Measurements from ENCODE around the gene ABI3. TPM values are rescaled to one million over a fixed set of nuclear protein-coding genes. Genes with fewer than 3 reads are reported as not detected.
"Not testable (repeated sequence)": the region's sequence is repeated elsewhere in the genome, so short reads cannot be mapped to it uniquely, and the experiment has no call there.

Gene ABI3
- total RNA-seq, 1 donor from 2014 or later: 0.77 TPM

DNA sequence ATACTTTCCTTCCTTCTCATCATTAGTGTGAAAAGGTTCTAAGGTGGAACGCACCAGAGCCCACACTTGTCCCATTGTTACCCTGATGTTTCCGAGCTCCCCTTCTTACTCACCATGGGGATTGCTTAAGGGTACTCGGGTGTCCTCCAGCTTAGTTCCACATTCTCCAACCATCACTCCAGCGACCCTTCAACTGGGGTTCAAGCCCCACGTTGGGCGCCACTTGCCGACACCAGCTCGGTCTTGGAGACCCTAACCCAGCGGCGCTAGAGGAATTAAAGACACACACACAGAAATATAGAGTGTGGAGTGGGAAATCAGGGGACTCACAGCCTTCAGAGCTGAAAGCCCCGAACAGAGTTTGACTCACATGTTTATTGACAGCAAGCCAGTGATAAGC is 34.5 kb upstream of the ABI3 start:
- H3K9ac ChIP-seq (ENCODE audit: low read length); H3K4me1 ChIP-seq (ENCODE audit: insufficient read depth, low read length); H3K4me3 ChIP-seq (ENCODE audit: insufficient read depth, low read depth, low read length); DNase-seq (ENCODE audit: low read depth); H3K4me2 ChIP-seq (ENCODE audit: low read length); H2AFZ ChIP-seq (ENCODE audit: low read depth, low read length); H3K36me3 ChIP-seq (ENCODE audit: insufficient read depth, low read length); H3K4me3 Mint-ChIP-seq (ENCODE audit: unreplicated experiment); H3K27ac ChIP-seq (ENCODE audit: low read depth, low read length); H3K36me3 Mint-ChIP-seq (ENCODE audit: low read depth, unreplicated experiment); H3K27ac Mint-ChIP-seq (ENCODE audit: unreplicated experiment); H3K27me3 ChIP-seq (ENCODE audit: insufficient read depth, low read length); H3K4me1 Mint-ChIP-seq (ENCODE audit: low read depth, unreplicated experiment); H4K20me1 ChIP-seq (ENCODE audit: insufficient read depth, low read length); H3K79me2 ChIP-seq (ENCODE audit: insufficient read depth, low read length); FAIRE-seq: not testable (repeated sequence)
- H3K9me3 ChIP-seq (ENCODE audit: insufficient read depth, low read depth, low read length): peaks cover 12% of the 10 kb centered on the region
- H3K27me3 Mint-ChIP-seq (ENCODE audit: low read depth, unreplicated experiment): peaks cover 12% of the 10 kb centered on the region
- peaks cover 25% of the 10 kb centered on the region for H3K9me3 Mint-ChIP-seq (ENCODE audit: unreplicated experiment)

DNA sequence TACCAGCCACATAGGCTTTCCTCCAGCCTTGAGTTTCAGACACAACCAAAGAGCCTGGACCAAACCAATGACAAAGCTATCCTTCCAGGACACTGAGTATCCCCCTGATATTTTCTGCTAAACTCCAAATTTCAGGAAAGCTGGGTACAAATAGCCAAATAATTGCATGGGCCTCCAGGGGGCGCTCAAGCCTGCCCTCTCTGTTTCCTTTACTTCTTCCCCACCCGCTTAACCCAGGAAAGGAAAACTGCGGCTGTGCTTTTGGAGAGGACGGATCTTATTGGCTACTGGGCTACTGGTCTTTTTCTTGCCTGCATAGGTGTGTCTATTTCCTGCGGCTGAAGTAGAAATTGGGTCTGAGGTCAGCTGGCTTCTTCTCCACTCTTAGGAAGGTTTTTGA is 30.2 kb upstream of the ABI3 start:
- Histone ChIP-seq H3K27me3 (ENCODE audit: insufficient read depth, low read length) (peaks cover 2% of the 10 kb centered on the region), H3K79me2 (ENCODE audit: insufficient read depth, low read length) (no peaks in the 10 kb centered on the region), H2AFZ (ENCODE audit: low read depth, low read length) (no peak overlapping the region), H3K4me2 (ENCODE audit: low read length) (no peak overlapping the region), H3K9ac (ENCODE audit: low read length) (no peak overlapping the region), H3K9me3 (ENCODE audit: insufficient read depth, low read depth, low read length) (peaks cover 14% of the 10 kb centered on the region), H3K4me3 (ENCODE audit: insufficient read depth, low read depth, low read length) (no peak overlapping the region), H4K20me1 (ENCODE audit: insufficient read depth, low read length) (no peaks in the 10 kb centered on the region), H3K4me1 (ENCODE audit: insufficient read depth, low read length) (no peaks in the 10 kb centered on the region), H3K36me3 (ENCODE audit: insufficient read depth, low read length) (no peaks in the 10 kb centered on the region), H3K27ac (ENCODE audit: low read depth, low read length) (no peak overlapping the region)
- peaks cover 2% of the 10 kb centered on the region for H3K36me3 Mint-ChIP-seq (ENCODE audit: low read depth, unreplicated experiment)
- H3K9me3 Mint-ChIP-seq (ENCODE audit: unreplicated experiment): peaks cover 40% of the 10 kb centered on the region
- peaks cover 4% of the 10 kb centered on the region for H3K4me1 Mint-ChIP-seq (ENCODE audit: low read depth, unreplicated experiment)
- FAIRE-seq: no peak
- TF ChIP-seq EZH2 (IDR thresholded peaks at IDR 0.05; ENCODE audit: insufficient read depth, low read length): no peak
- TF ChIP-seq, protein P1, sequence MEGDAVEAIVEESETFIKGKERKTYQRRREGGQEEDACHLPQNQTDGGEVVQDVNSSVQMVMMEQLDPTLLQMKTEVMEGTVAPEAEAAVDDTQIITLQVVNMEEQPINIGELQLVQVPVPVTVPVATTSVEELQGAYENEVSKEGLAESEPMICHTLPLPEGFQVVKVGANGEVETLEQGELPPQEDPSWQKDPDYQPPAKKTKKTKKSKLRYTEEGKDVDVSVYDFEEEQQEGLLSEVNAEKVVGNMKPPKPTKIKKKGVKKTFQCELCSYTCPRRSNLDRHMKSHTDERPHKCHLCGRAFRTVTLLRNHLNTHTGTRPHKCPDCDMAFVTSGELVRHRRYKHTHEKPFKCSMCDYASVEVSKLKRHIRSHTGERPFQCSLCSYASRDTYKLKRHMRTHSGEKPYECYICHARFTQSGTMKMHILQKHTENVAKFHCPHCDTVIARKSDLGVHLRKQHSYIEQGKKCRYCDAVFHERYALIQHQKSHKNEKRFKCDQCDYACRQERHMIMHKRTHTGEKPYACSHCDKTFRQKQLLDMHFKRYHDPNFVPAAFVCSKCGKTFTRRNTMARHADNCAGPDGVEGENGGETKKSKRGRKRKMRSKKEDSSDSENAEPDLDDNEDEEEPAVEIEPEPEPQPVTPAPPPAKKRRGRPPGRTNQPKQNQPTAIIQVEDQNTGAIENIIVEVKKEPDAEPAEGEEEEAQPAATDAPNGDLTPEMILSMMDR (IDR thresholded peaks at IDR 0.05; ENCODE audit: insufficient read depth, low read depth, low read length): peak; percentile 73
- no peak overlapping the region for H3K27ac Mint-ChIP-seq (ENCODE audit: unreplicated experiment)
- peaks cover 4% of the 10 kb centered on the region for H3K27me3 Mint-ChIP-seq (ENCODE audit: low read depth, unreplicated experiment)
- no peak overlapping the region for H3K4me3 Mint-ChIP-seq (ENCODE audit: unreplicated experiment)
- peak; percentile 10 for DNase-seq (ENCODE audit: low read depth)

DNA sequence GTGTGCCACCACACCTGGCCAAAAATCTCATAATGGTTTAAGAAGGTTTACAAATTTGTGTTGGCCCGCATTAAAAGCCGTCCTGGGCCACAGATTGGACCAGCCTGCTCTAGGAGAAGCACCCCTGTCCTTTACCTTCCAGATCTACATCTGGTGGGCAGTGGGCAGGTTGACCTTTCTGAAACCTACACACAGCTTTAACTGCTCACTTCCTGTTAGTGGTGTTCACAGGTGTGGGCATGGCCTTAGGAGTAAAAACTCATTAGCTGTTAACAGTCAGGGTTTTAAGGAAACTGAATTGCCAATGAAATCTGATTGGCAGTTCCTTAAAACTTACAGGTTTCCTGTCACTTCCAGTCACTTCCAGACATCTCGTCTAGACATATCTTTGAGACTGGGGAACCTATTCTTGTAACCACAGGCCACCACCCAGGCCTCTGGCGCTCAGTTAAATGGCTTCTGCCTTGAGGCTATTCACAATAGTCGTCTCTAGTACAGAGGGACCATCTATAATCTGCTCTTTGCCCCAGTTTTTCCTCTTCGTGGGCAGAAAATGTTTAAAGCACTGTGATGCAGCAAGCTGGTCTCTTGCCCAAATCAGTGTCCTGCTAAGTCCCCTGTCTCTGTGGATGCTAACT is 29.4 kb upstream of the ABI3 start:
- Mint-ChIP-seq H3K4me3 (ENCODE audit: unreplicated experiment) (no peak overlapping the region), H3K9me3 (ENCODE audit: unreplicated experiment) (peaks cover 34% of the 10 kb centered on the region), H3K36me3 (ENCODE audit: low read depth, unreplicated experiment) (peaks cover 2% of the 10 kb centered on the region), H3K27me3 (ENCODE audit: low read depth, unreplicated experiment) (peaks cover 4% of the 10 kb centered on the region), H3K27ac (ENCODE audit: unreplicated experiment) (no peak overlapping the region), H3K4me1 (ENCODE audit: low read depth, unreplicated experiment) (peaks cover 4% of the 10 kb centered on the region)
- peaks cover 10% of the 10 kb centered on the region for H3K9me3 ChIP-seq (ENCODE audit: insufficient read depth, low read depth, low read length)
- H3K27me3 ChIP-seq (ENCODE audit: insufficient read depth, low read length): peaks cover 2% of the 10 kb centered on the region
- no peak for TF ChIP-seq EZH2 (IDR thresholded peaks at IDR 0.05; ENCODE audit: insufficient read depth, low read length)
- no peak overlapping the region for H2AFZ ChIP-seq (ENCODE audit: low read depth, low read length)
- no peak overlapping the region for H3K27ac ChIP-seq (ENCODE audit: low read depth, low read length)
- H3K4me2 ChIP-seq (ENCODE audit: low read length): no peak overlapping the region
- no peaks in the 10 kb centered on the region for H3K79me2 ChIP-seq (ENCODE audit: insufficient read depth, low read length)
- no peaks in the 10 kb centered on the region for H3K36me3 ChIP-seq (ENCODE audit: insufficient read depth, low read length)
- H3K4me1 ChIP-seq (ENCODE audit: insufficient read depth, low read length): no peaks in the 10 kb centered on the region
- DNase-seq (ENCODE audit: low read depth) (no peak), FAIRE-seq (no peak)
- H3K9ac ChIP-seq (ENCODE audit: low read length): no peak overlapping the region
- H4K20me1 ChIP-seq (ENCODE audit: insufficient read depth, low read length): no peaks in the 10 kb centered on the region
- no peak overlapping the region for H3K4me3 ChIP-seq (ENCODE audit: insufficient read depth, low read depth, low read length)
